ENCODE measurements around the gene CDC14A. TPM values are rescaled to one million over a fixed set of nuclear protein-coding genes. Genes with fewer than 3 reads are reported as not detected.
A peak's percentile ranks its signal among the peaks of the same experiment; 100 is the strongest.

CDC14A gene
- total and polyA plus RNA-seq, 2 donors (not counting 3 experiments of a cell fraction or from before 2014, with no cell fraction given) = 3.4 to 13.9 TPM

- intact Hi-C loops (cut with micrococcal nuclease) (no loop called here), dilution Hi-C loops (cut with MboI; ENCODE audit: extremely low pct_ligation_motif_present, low sequenced_read_pairs) (no loop called here)
- Histone ChIP-seq H2AFZ (ENCODE audit: low read depth, low read length) (no peak overlapping the region), H3K27ac (ENCODE audit: insufficient read depth, low read depth, low read length) (no peak overlapping the region), H3K4me3 (replicated peaks in 1 of 3; ENCODE audit: insufficient read depth in 1 of 3, low read depth in 1 of 3, low read length in 3 of 3) (no peak overlapping the region), H3K4me2 (ENCODE audit: insufficient read depth, low read length) (no peak overlapping the region), H3K27me3 (ENCODE audit: control insufficient read depth in 2 of 2, insufficient read depth in 2 of 2, low read length in 2 of 2) (no peaks in the 10 kb centered on the region), H3K9me3 (replicated peaks; ENCODE audit: control insufficient read depth, insufficient read depth, low read length) (no peaks in the 10 kb centered on the region), H3K79me2 (ENCODE audit: control insufficient read depth, insufficient read depth, low read length) (no peaks in the 10 kb centered on the region), H3K4me1 (ENCODE audit: control insufficient read depth, extremely low read depth, insufficient read depth, low read length) (no peaks in the 10 kb centered on the region), H3K36me3 (ENCODE audit: control insufficient read depth in 2 of 2, extremely low read depth in 1 of 2, insufficient read depth in 2 of 2, low read length in 2 of 2) (peaks cover 5 to 13% of the 10 kb centered on the region in 2 experiments), H4K20me1 (replicated peaks; ENCODE audit: control insufficient read depth, extremely low read depth, insufficient read depth, low read length) (no peaks in the 10 kb centered on the region), H3K9ac (replicated peaks; ENCODE audit: extremely low read depth, insufficient read depth, low read length) (no peak overlapping the region), H3K9me1 (replicated peaks; ENCODE audit: control insufficient read depth, extremely low read depth, insufficient read depth, low read length) (no peaks in the 10 kb centered on the region)
- peak; percentile 53 for DNase-seq (ENCODE audit: low read depth, low spot score)
- TF ChIP-seq GATA2 (IDR thresholded peaks at IDR 0.05; ENCODE audit: insufficient read depth, insufficient read length, low read depth, low read length) (no peak), POLR2A (IDR thresholded peaks at IDR 0.05; ENCODE audit: low read depth, low read length) (no peak), FOS (IDR thresholded peaks at IDR 0.05; ENCODE audit: borderline replicate concordance, insufficient read depth, low read length) (no peak), JUN (IDR thresholded peaks at IDR 0.05; ENCODE audit: borderline replicate concordance, insufficient read depth, insufficient read length, low read depth) (no peak), EZH2 (IDR thresholded peaks at IDR 0.05; ENCODE audit: borderline replicate concordance, low read depth, low read length, severe bottlenecking) (no peak), CTCF (IDR thresholded peaks at IDR 0.05; ENCODE audit: extremely low read depth in 1 of 2, insufficient read depth in 1 of 2, low read depth in 1 of 2, low read length in 2 of 2) (no peak), MYC (IDR thresholded peaks at IDR 0.05; ENCODE audit: low read depth, low read length) (no peak), POLR2AphosphoS5 (IDR thresholded peaks at IDR 0.05; ENCODE audit: insufficient read depth, low read depth, low read length) (no peak), MAX (IDR thresholded peaks at IDR 0.05; ENCODE audit: insufficient read depth, insufficient read length) (no peak)
- BruUV-seq (replicated peaks) = no TSS peak
- ChIA-PET POLR2A (no interaction called here), CTCF (interaction anchor here (0.8 to 1.6 kb wide), 3 partner anchors 13 to 40 kb away, joined by 3 to 4 read pairs (median 3); no protein-coding TSS in a partner anchor)
- no peak for FAIRE-seq
Observed at GRCh38 chr1:100499194-100499811, 147.0 kb downstream of the CDC14A start.

All from endothelial cell of umbilical vein (primary cell).